GM19324 (cell line): ENCODE data around the gene CCDC182.

ENCODE experiments used
- ATAC-seq: cut with Tn5 transposase; IDR thresholded peaks from one replicate; pipeline ENCODE4 v1.9.1; 2021; ENCODE audit warnings: mild to moderate bottlenecking, moderate library complexity; ENCODE audit not compliant: unreplicated experiment, low FRiP score

The CCDC182 gene

GRCh38 chr17:57704448-57704847, 40.7 kb downstream of the CCDC182 start:
- no peak for ATAC-seq

GRCh38 chr17:57703273-57703672, 41.8 kb downstream of the CCDC182 start:
- ATAC-seq, result no peak

DNA sequence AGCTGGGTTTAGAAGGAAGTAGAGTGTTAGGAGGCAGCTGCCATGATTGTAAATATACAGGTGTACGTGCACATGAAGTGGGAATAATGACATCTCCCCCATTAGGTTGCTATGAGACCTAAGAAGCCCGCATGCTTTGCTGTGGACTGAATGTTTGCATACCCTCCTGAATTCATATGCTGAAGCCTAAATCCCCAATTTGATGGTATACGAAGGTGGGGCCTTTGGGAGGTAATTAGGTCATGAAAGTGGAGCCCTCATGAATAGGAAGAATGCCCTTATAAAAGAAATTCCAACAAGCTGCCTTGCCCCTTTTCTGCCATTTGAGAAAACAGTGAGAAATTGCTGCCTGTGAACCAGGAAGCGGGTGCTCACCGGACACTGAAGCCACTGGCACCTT, 44.0 kb downstream of the CCDC182 start:
- ATAC-seq, result no peak

DNA sequence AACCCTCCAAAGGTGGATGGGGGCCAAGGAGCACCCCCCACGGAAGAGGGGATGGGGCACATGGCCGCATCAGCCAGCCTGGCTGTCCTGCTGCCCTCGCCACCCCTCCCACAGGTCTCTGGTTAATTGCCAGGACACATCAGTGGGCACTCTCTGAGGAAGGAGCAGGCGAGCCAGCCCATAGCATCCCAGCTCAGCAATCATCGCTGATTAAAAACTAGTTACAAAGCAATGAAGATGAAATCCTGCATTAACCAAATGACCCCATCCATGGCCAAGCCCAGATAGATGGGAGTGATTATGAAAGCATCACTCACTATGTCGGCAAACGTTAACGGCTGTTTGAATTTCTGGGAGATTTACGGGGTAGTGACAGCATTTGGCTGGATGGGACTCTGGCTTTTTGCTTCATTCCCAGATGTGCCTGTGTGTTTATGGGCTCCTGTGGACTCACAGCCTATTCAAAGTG, 45.3 kb downstream of the CCDC182 start:
- no peak for ATAC-seq

GRCh38 chr17:57697891-57698711, 47.0 kb downstream of the CCDC182 start:
- no peak for ATAC-seq

DNA sequence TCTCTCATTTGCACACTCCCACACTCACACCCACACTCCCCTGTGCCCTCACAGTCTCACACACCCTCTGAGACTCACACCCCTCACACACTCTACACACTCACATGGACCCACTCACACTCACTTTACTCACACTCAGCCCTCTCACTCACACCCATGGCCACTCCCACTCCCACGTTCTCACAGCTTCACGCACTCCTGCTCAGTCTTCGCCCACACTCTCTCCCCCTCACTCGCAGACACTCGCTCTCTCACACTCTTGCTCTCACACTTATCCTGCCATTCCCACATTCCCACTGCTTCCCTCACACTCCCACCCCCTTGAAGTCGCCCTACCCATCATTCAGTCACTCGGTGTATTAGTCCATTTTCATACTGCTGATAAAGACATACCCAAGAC, 47.9 kb downstream of the CCDC182 start:
- ATAC-seq, result no peak

- no peak for ATAC-seq
Measured at GRCh38 chr17:57696050-57696449, 49.0 kb downstream of the CCDC182 start.
